Sigmoid colon (tissue), 4 donors: ENCODE measurements around the gene METTL25.

Source experiments
- EP300 ChIP-seq, 4 donors: sonication (generic); formaldehyde crosslinking; IDR thresholded peaks; one replicate each; pipeline ENCODE4 v1.6.1; 2017; ENCODE audit warnings: antibody characterized with exemption in 4 of 4
- POLR2A ChIP-seq, 2 donors: fragments of 450-650 bp; IDR thresholded peaks; one replicate each; pipeline ENCODE4 v1.6.1; 2016; ENCODE audit warnings: antibody characterized with exemption in 2 of 2, mild to moderate bottlenecking in 2 of 2, moderate library complexity in 2 of 2
- POLR2AphosphoS5 ChIP-seq, 4 donors: sonication (generic); formaldehyde crosslinking; IDR thresholded peaks; one replicate each; pipeline ENCODE4 v1.6.1; 2017; ENCODE audit warnings: antibody characterized with exemption in 4 of 4
- TF ChIP-seq, protein P1 (sequence below), 4 experiments: fragments of 450-650 bp in 3 of 4; fragments of 200-600 bp in 1 of 4; IDR thresholded peaks; one replicate each; pipeline ENCODE4 v1.5.1; 2016 to 2019; ENCODE audit warnings: antibody characterized with exemption in 4 of 4, mild to moderate bottlenecking in 3 of 4, moderate library complexity in 2 of 4

DNA sequence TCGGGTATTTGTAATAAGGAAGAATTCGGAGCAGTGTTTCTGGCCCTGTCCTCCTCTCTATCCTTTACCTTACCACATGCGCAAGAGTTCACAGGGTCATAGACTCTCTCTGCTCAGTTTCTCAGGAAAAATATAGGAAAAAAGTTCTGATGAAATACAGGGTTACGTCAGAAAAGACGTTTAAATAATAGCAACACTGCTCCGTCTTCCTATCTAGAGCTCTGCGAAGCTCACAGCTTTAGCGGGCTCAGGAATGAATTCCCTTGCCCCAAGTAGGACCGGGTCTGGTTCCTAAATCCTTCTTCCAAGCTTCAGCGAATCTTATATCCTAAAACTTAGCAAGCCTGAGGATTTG is 507 bp upstream of the METTL25 start:
- TF ChIP-seq, protein P1, sequence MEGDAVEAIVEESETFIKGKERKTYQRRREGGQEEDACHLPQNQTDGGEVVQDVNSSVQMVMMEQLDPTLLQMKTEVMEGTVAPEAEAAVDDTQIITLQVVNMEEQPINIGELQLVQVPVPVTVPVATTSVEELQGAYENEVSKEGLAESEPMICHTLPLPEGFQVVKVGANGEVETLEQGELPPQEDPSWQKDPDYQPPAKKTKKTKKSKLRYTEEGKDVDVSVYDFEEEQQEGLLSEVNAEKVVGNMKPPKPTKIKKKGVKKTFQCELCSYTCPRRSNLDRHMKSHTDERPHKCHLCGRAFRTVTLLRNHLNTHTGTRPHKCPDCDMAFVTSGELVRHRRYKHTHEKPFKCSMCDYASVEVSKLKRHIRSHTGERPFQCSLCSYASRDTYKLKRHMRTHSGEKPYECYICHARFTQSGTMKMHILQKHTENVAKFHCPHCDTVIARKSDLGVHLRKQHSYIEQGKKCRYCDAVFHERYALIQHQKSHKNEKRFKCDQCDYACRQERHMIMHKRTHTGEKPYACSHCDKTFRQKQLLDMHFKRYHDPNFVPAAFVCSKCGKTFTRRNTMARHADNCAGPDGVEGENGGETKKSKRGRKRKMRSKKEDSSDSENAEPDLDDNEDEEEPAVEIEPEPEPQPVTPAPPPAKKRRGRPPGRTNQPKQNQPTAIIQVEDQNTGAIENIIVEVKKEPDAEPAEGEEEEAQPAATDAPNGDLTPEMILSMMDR (IDR thresholded peaks at IDR 0.05), result no peak
- no peak for TF ChIP-seq POLR2A (IDR thresholded peaks at IDR 0.05)
- TF ChIP-seq POLR2AphosphoS5 (IDR thresholded peaks at IDR 0.05), result no peak
- TF ChIP-seq EP300 (IDR thresholded peaks at IDR 0.05), result no peak
